A549 (cell line): ENCODE measurements around the gene BABAM2.

Experiments
- BHLHE40 ChIP-seq: IDR thresholded peaks from 2 replicates; pipeline ENCODE4 v1.6.1; 2012; ENCODE audit warnings: low read depth, low read length, inconsistent platforms
- RAD21 ChIP-seq, 2 experiments: fragments of >200 bp in 1 of 2; sonication (Bioruptor Twin) in 1 of 2; formaldehyde crosslinking in 1 of 2; IDR thresholded peaks in 1 of 2; conservative IDR thresholded peaks in 1 of 2; 2 replicates in 1 of 2; 3 replicates in 1 of 2; pipeline ENCODE4 v1.6.1; 2012 to 2018; ENCODE audit warnings: inconsistent platforms in 1 of 2
- RARB ChIP-seq: fragments of 250-450 bp; sonication (Bioruptor Pico); IDR thresholded peaks from 2 replicates; pipeline ENCODE4 v1.8.0; 2021; ENCODE audit warnings: mild to moderate bottlenecking, moderate library complexity
- TF ChIP-seq, protein P1 (sequence below): fragments of >200 bp; sonication (Bioruptor Twin); formaldehyde crosslinking; IDR thresholded peaks from 3 replicates; pipeline ENCODE4 v1.5.1; 2016
- TF ChIP-seq, protein P2 (sequence below): IDR thresholded peaks from 2 replicates; pipeline ENCODE4 v1.6.1; 2012

GRCh38 chr2:28240937-28241336 is 350.4 kb downstream of the BABAM2 start:
- TF ChIP-seq, protein P1, sequence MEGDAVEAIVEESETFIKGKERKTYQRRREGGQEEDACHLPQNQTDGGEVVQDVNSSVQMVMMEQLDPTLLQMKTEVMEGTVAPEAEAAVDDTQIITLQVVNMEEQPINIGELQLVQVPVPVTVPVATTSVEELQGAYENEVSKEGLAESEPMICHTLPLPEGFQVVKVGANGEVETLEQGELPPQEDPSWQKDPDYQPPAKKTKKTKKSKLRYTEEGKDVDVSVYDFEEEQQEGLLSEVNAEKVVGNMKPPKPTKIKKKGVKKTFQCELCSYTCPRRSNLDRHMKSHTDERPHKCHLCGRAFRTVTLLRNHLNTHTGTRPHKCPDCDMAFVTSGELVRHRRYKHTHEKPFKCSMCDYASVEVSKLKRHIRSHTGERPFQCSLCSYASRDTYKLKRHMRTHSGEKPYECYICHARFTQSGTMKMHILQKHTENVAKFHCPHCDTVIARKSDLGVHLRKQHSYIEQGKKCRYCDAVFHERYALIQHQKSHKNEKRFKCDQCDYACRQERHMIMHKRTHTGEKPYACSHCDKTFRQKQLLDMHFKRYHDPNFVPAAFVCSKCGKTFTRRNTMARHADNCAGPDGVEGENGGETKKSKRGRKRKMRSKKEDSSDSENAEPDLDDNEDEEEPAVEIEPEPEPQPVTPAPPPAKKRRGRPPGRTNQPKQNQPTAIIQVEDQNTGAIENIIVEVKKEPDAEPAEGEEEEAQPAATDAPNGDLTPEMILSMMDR: no peak
- TF ChIP-seq, protein P2, sequence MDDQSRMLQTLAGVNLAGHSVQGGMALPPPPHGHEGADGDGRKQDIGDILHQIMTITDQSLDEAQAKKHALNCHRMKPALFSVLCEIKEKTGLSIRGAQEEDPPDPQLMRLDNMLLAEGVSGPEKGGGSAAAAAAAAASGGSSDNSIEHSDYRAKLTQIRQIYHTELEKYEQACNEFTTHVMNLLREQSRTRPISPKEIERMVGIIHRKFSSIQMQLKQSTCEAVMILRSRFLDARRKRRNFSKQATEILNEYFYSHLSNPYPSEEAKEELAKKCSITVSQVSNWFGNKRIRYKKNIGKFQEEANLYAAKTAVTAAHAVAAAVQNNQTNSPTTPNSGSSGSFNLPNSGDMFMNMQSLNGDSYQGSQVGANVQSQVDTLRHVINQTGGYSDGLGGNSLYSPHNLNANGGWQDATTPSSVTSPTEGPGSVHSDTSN: no peak
- TF ChIP-seq RARB (no peak), RAD21 (conservative IDR thresholded peaks at IDR 0.05 in 1 of 2, IDR thresholded peaks at IDR 0.05 in 1 of 2) (no peak), BHLHE40 (no peak)
